Measurements from ENCODE around the gene TMEM185A.

DNA sequence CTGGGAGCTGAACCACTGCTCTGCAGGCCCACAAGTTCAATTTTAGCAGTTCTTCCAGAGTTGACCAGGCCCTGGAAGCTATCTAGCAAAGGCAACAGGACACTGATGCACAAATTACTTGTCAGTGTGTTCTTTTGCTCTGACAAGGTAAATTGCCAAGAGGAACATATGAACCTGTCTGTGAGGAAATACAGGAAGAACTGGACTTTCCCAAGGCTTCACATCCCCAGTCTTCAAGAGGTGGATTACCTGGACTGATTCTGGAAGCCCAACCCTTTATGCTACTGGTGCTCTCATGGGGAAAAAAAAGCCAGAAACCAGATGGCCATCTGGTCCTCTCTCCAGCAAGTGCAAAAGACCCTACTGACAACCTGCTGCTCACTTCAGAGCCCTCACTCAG lies 1.9 kb upstream of the TMEM185A start:
- TF ChIP-seq, protein P1, sequence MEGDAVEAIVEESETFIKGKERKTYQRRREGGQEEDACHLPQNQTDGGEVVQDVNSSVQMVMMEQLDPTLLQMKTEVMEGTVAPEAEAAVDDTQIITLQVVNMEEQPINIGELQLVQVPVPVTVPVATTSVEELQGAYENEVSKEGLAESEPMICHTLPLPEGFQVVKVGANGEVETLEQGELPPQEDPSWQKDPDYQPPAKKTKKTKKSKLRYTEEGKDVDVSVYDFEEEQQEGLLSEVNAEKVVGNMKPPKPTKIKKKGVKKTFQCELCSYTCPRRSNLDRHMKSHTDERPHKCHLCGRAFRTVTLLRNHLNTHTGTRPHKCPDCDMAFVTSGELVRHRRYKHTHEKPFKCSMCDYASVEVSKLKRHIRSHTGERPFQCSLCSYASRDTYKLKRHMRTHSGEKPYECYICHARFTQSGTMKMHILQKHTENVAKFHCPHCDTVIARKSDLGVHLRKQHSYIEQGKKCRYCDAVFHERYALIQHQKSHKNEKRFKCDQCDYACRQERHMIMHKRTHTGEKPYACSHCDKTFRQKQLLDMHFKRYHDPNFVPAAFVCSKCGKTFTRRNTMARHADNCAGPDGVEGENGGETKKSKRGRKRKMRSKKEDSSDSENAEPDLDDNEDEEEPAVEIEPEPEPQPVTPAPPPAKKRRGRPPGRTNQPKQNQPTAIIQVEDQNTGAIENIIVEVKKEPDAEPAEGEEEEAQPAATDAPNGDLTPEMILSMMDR (conservative IDR thresholded peaks at IDR 0.05 in 1 of 2, IDR thresholded peaks at IDR 0.05 in 1 of 2; ENCODE audit: extremely low read depth in 1 of 2, insufficient read depth in 1 of 2, low read depth in 1 of 2, low read length in 2 of 2): no peak
- no peak for TF ChIP-seq EZH2 (IDR thresholded peaks at IDR 0.05; ENCODE audit: borderline replicate concordance, low read length)

Data from mammary epithelial cell (primary cell).